Neutrophil (primary cell): Measurements from ENCODE around the gene NBEAL1.
A peak's percentile ranks its signal among the peaks of the same experiment; 100 is the strongest.
"Not testable (repeated sequence)": the region's sequence is repeated elsewhere in the genome, so short reads cannot be mapped to it uniquely, and the experiment has no call there.

Source experiments
- H3K27ac ChIP-seq: fragments of 200-600 bp; sonication (generic); 2 replicates; pipeline ENCODE4 v1.5.1; 2016; ENCODE audit warnings: mild to moderate bottlenecking, moderate library complexity
- H3K27me3 ChIP-seq: fragments of 200-600 bp; sonication (generic); 2 replicates; pipeline ENCODE4 v1.6.0; 2016; ENCODE audit warnings: mild to moderate bottlenecking
- H3K36me3 ChIP-seq: fragments of 200-600 bp; sonication (generic); 2 replicates; pipeline ENCODE4 v1.5.1; 2017
- H3K4me1 ChIP-seq, 2 experiments: fragments of 200-600 bp in 1 of 2; sonication (generic) in 1 of 2; 1 replicate in 1 of 2; 2 replicates in 1 of 2; pipeline versions ENCODE4 v1.5.1 to v1.6.1; 2013 to 2016; ENCODE audit warnings: low read depth in 1 of 2, low read length in 1 of 2, mild to moderate bottlenecking in 1 of 2, moderate library complexity in 1 of 2; ENCODE audit not compliant: control insufficient read depth in 1 of 2, insufficient read depth in 1 of 2
- H3K4me3 ChIP-seq, 2 experiments: fragments of 200-600 bp in 1 of 2; sonication (generic) in 1 of 2; 1 replicate in 1 of 2; 2 replicates in 1 of 2; pipeline ENCODE4 v1.5.1; 2013 to 2016; ENCODE audit warnings: low read depth in 1 of 2, low read length in 1 of 2, mild to moderate bottlenecking in 1 of 2, moderate library complexity in 1 of 2
- H3K9me3 ChIP-seq: fragments of 200-600 bp; sonication (generic); 2 replicates; pipeline ENCODE4 v1.5.1; 2016
- CTCF ChIP-seq: fragments of 200-600 bp; sonication (generic); IDR thresholded peaks from 2 replicates; pipeline ENCODE4 v1.5.1; 2016; ENCODE audit warnings: antibody characterized with exemption

Gene NBEAL1

DNA sequence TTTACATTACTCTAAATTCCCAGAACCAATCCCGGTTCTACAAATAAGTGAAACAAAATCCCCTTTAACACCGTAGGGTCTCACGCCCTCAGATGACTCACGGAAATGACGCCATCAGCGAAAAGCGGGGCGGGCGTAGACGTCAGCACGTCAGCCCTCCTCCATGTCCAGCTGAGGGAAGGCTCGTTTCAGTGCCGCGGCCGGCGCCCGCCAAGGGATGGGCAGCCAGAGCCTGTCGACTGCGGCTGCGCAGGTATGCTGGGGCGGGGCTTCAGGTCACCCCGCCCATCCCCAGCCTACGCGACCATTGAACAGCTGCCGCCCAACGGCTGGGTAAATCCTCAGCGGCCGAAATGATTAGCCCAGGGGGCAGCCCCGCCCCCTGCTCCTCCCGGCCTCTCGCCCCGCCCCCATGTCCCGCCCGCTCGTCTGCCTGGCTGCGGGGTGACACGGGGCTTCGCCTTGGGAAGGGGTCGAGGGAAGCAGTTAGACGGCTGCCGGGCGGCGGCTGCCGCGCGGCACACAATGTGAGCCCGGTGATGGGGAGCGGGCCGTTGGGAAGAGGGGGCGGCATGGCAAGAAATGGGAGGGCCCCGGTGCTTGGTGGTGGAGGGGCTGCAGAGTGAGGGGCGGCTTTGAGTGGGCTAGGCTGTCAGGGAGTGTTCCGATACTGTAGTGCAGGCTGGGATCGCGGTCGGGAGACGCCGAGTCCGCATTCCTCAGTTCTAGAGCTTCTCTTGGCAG lies at the start of gene NBEAL1:
Gene NBEAL1 (plus strand): TSS at position 420 of the 744 bp plus-strand sequence. CDS start 1,510 bp downstream, outside the sequence.
- TF ChIP-seq CTCF: peak; percentile 55
- Histone ChIP-seq H3K27ac (peak within 1 kb of the TSS; percentile 83), H3K4me3 (peak within 1 kb of the TSS; percentile 75 to 80), H3K36me3 (no peaks in the 10 kb centered on the region), H3K27me3 (peaks cover 13% of the 10 kb centered on the region), H3K4me1 (peaks cover 11 to 16% of the 10 kb centered on the region in 2 experiments), H3K9me3 (no peaks in the 10 kb centered on the region)

DNA sequence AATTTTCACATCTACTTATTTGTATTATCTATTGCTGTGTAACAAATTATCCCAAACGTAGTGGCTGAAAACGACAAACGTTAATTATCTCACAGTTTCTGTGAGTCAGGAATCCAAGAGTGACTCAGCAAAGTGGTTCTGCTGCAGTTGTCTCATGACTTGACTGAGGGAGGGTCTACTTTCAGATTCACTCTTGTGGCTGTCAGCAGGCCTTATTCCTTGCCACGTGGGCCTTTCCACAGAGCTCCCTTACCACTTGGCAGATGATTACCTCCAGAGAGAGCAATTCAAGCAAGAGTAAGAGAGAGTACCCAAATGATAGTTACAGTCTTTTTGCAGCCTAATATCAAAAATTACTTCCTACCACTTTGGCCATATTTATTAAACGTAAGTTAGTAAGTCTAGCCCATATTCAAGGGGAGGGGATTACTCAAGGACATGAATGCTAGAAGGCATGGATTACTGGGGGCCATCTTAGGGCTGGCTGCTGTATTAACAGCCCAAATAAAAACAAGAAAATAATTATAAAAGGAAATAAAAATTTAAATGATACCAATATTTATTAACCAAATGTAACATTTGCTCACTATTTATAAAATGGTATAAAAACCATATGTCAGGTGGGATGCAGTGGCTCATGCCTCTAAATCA lies 48.7 kb upstream of the NBEAL1 start:
- H3K36me3 ChIP-seq: peaks cover 4% of the 10 kb centered on the region
- H3K27me3 ChIP-seq: no peaks in the 10 kb centered on the region
- no peak for TF ChIP-seq CTCF
- H3K9me3 ChIP-seq: no peaks in the 10 kb centered on the region
- no peak overlapping the region for H3K4me3 ChIP-seq
- H3K27ac ChIP-seq: no peak overlapping the region
- no peaks in the 10 kb centered on the region for H3K4me1 ChIP-seq

GRCh38 chr2:202969404-202969803 lies 45.3 kb upstream of the NBEAL1 start:
- not testable (repeated sequence) for H3K36me3 ChIP-seq, H3K27me3 ChIP-seq, H3K4me1 ChIP-seq, H3K27ac ChIP-seq, H3K4me3 ChIP-seq, H3K9me3 ChIP-seq

DNA sequence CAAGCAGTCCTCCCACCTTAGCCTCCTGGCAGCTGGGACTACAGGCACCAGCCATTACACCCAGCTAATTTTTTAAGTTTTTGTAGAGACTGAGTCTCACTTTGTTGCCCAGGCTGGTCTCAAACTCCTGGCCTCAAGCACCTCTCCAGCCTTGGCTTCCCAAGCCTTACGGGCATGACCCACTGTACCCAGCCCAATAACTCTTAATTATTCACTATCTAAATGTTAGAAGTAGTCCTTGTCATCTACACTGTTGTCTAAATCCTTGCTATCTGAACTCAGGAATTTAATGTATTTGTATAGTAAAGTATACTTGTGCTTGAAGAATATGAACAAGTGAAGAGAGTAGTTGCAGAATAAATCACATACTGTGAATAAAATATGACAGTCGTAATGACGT lies 37.9 kb upstream of the NBEAL1 start:
- no peak for TF ChIP-seq CTCF
- Histone ChIP-seq H3K27me3 (no peaks in the 10 kb centered on the region), H3K4me3 (no peak overlapping the region), H3K4me1 (no peaks in the 10 kb centered on the region), H3K36me3 (peaks cover 3% of the 10 kb centered on the region), H3K9me3 (no peaks in the 10 kb centered on the region), H3K27ac (no peak overlapping the region)

- Histone ChIP-seq H3K27me3 (no peaks in the 10 kb centered on the region), H3K36me3 (no peaks in the 10 kb centered on the region), H3K4me1 (no peaks in the 10 kb centered on the region), H3K9me3 (no peaks in the 10 kb centered on the region), H3K4me3 (no peak overlapping the region), H3K27ac (no peak overlapping the region)
- no peak for TF ChIP-seq CTCF
Observed at GRCh38 chr2:202982779-202983491, 31.7 kb upstream of the NBEAL1 start.

- Histone ChIP-seq H3K27ac (no peak overlapping the region), H3K9me3 (no peaks in the 10 kb centered on the region), H3K4me1 (no peaks in the 10 kb centered on the region), H3K27me3 (no peaks in the 10 kb centered on the region), H3K4me3 (no peak overlapping the region), H3K36me3 (no peaks in the 10 kb centered on the region)
- TF ChIP-seq CTCF: no peak
Observed at GRCh38 chr2:202989749-202990148, 24.9 kb upstream of the NBEAL1 start.
